ENCODE measurements around the gene STOM.

Gene STOM

GRCh38 chr9:121368138-121368522 lies 1.9 kb downstream of the STOM start:
- H3K27ac Mint-ChIP-seq = peak overlapping the region; percentile 45 to 67 (median 62)
- H3K9me3 Mint-ChIP-seq = no peaks in the 10 kb centered on the region
- no peaks in the 10 kb centered on the region for H3K36me3 Mint-ChIP-seq (ENCODE audit: low read depth)
- peak overlapping the region; percentile 83 to 88 (median 84) for H3K4me3 Mint-ChIP-seq
- no peak for TF ChIP-seq CTCF (IDR thresholded peaks at IDR 0.05; ENCODE audit: unreplicated experiment in 3 of 3)
- peaks cover 54% of the 10 kb centered on the region for H3K4me1 Mint-ChIP-seq
- peaks cover 18% of the 10 kb centered on the region for H3K27me3 Mint-ChIP-seq (ENCODE audit: low read depth)

GRCh38 chr9:121367306-121368137 lies 2.5 kb downstream of the STOM start:
- no peak for TF ChIP-seq CTCF (IDR thresholded peaks at IDR 0.05; ENCODE audit: unreplicated experiment in 3 of 3)
- Mint-ChIP-seq H3K9me3 (no peaks in the 10 kb centered on the region), H3K27ac (peak overlapping the region; percentile 45 to 67 (median 62)), H3K27me3 (ENCODE audit: low read depth) (peaks cover 18% of the 10 kb centered on the region), H3K4me1 (peaks cover 54% of the 10 kb centered on the region), H3K36me3 (ENCODE audit: low read depth) (no peaks in the 10 kb centered on the region), H3K4me3 (peak overlapping the region; percentile 83 to 88 (median 84))

GRCh38 chr9:121366611-121367192 lies 3.3 kb downstream of the STOM start:
- peak overlapping the region in 1 of 3 experiments; percentile 59 for H3K4me3 Mint-ChIP-seq
- H3K9me3 Mint-ChIP-seq = no peaks in the 10 kb centered on the region
- peaks cover 54% of the 10 kb centered on the region for H3K4me1 Mint-ChIP-seq
- peak overlapping the region in 1 of 3 experiments; percentile 40 for H3K27ac Mint-ChIP-seq
- no peak for TF ChIP-seq CTCF (IDR thresholded peaks at IDR 0.05; ENCODE audit: unreplicated experiment in 3 of 3)
- no peaks in the 10 kb centered on the region for H3K36me3 Mint-ChIP-seq (ENCODE audit: low read depth)
- H3K27me3 Mint-ChIP-seq (ENCODE audit: low read depth) = peaks cover 16% of the 10 kb centered on the region

- no peak for TF ChIP-seq CTCF (IDR thresholded peaks at IDR 0.05; ENCODE audit: unreplicated experiment in 3 of 3)
- H3K4me3 Mint-ChIP-seq = no peak overlapping the region
- peaks cover 16% of the 10 kb centered on the region for H3K27me3 Mint-ChIP-seq (ENCODE audit: low read depth)
- H3K9me3 Mint-ChIP-seq = no peaks in the 10 kb centered on the region
- no peaks in the 10 kb centered on the region for H3K36me3 Mint-ChIP-seq (ENCODE audit: low read depth)
- no peak overlapping the region for H3K27ac Mint-ChIP-seq
- H3K4me1 Mint-ChIP-seq = peaks cover 62% of the 10 kb centered on the region
These were observed 4.5 kb downstream of the STOM start for GRCh38 chr9:121365564-121365963.

GRCh38 chr9:121364886-121365285 lies 5.2 kb downstream of the STOM start:
- no peaks in the 10 kb centered on the region for H3K9me3 Mint-ChIP-seq
- no peak overlapping the region for H3K4me3 Mint-ChIP-seq
- peaks cover 60% of the 10 kb centered on the region for H3K4me1 Mint-ChIP-seq

More at GRCh38 chr9:121364886-121365285, 5.2 kb downstream of the STOM start:
- H3K27ac Mint-ChIP-seq = no peak overlapping the region
- no peak for TF ChIP-seq CTCF (IDR thresholded peaks at IDR 0.05; ENCODE audit: unreplicated experiment in 3 of 3)
- peaks cover 16% of the 10 kb centered on the region for H3K27me3 Mint-ChIP-seq (ENCODE audit: low read depth)
- no peaks in the 10 kb centered on the region for H3K36me3 Mint-ChIP-seq (ENCODE audit: low read depth)

Data from nephron (organoid).